HG02571 (cell line): Measurements from ENCODE around the gene TAS1R2.
"Not testable (repeated sequence)": the region's sequence is repeated elsewhere in the genome, so short reads cannot be mapped to it uniquely, and the experiment has no call there.

Experiments
- ATAC-seq: cut with Tn5 transposase; IDR thresholded peaks from one replicate; pipeline ENCODE4 v1.9.1; 2021; ENCODE audit warnings: mild to moderate bottlenecking, moderate library complexity; ENCODE audit not compliant: unreplicated experiment

Gene TAS1R2

GRCh38 chr1:18869847-18870594 is 10.6 kb upstream of the TAS1R2 start:
- ATAC-seq: no peak

GRCh38 chr1:18868801-18869424 is 9.5 kb upstream of the TAS1R2 start:
- no peak for ATAC-seq

GRCh38 chr1:18868354-18868753 is 8.9 kb upstream of the TAS1R2 start:
- ATAC-seq: no peak

GRCh38 chr1:18866846-18867245 is 7.4 kb upstream of the TAS1R2 start:
- ATAC-seq: no peak

GRCh38 chr1:18866314-18866713 is 6.9 kb upstream of the TAS1R2 start:
- no peak for ATAC-seq

- no peak for ATAC-seq
Observed at GRCh38 chr1:18865176-18865575, 5.7 kb upstream of the TAS1R2 start.

GRCh38 chr1:18861590-18861989 is 2.1 kb upstream of the TAS1R2 start:
- ATAC-seq: no peak

GRCh38 chr1:18861082-18861481 is 1.6 kb upstream of the TAS1R2 start:
- ATAC-seq: no peak

- no peak for ATAC-seq
Observed at GRCh38 chr1:18858070-18858688, 1.3 kb downstream of the TAS1R2 start.

GRCh38 chr1:18856435-18856834 is 3.0 kb downstream of the TAS1R2 start:
- ATAC-seq: no peak

GRCh38 chr1:18855573-18855972 is 3.9 kb downstream of the TAS1R2 start:
- ATAC-seq: no peak

GRCh38 chr1:18854331-18855025 is 5.0 kb downstream of the TAS1R2 start:
- ATAC-seq: no peak

- ATAC-seq: no peak
Observed at GRCh38 chr1:18852501-18852900, 7.0 kb downstream of the TAS1R2 start.

GRCh38 chr1:18849261-18849711 is 10.2 kb downstream of the TAS1R2 start:
- no peak for ATAC-seq

- ATAC-seq: not testable (repeated sequence)
Observed at GRCh38 chr1:18847723-18848122, 11.7 kb downstream of the TAS1R2 start.

GRCh38 chr1:18840145-18840544 is 19.3 kb downstream of the TAS1R2 start:
- no peak for ATAC-seq

- no peak for ATAC-seq
Observed at GRCh38 chr1:18836654-18837053, 22.8 kb downstream of the TAS1R2 start.

- ATAC-seq: not testable (repeated sequence)
Observed at GRCh38 chr1:18832319-18832718, 27.1 kb downstream of the TAS1R2 start.

GRCh38 chr1:18831656-18832055 is 27.8 kb downstream of the TAS1R2 start:
- no peak for ATAC-seq

- no peak for ATAC-seq
Observed at GRCh38 chr1:18830596-18830995, 28.9 kb downstream of the TAS1R2 start.

- ATAC-seq: no peak
Observed at GRCh38 chr1:18829671-18830070, 29.8 kb downstream of the TAS1R2 start.
